Muscle layer of colon (tissue), 2 donors: ENCODE data around the gene SLC10A2.

Source experiments
- H3K27ac ChIP-seq: one replicate; pipeline ENCODE4 v1.7.0; 2013; ENCODE audit warnings: low read depth, mild to moderate bottlenecking, low read length, moderate library complexity
- H3K27me3 ChIP-seq, 2 donors: one replicate each; pipeline ENCODE4 v1.7.0; 2013; ENCODE audit warnings: low read length in 2 of 2, mild to moderate bottlenecking in 2 of 2; ENCODE audit not compliant: insufficient read depth in 2 of 2, control insufficient read depth in 1 of 2
- H3K36me3 ChIP-seq: one replicate; pipeline ENCODE4 v1.7.0; 2013; ENCODE audit warnings: mild to moderate bottlenecking, low read length; ENCODE audit not compliant: insufficient read depth
- H3K4me1 ChIP-seq: one replicate; pipeline ENCODE4 v1.7.0; 2013; ENCODE audit warnings: mild to moderate bottlenecking, low read length; ENCODE audit not compliant: insufficient read depth
- H3K4me3 ChIP-seq, 2 donors: one replicate each; pipeline ENCODE4 v1.7.0; 2013; ENCODE audit warnings: low read length in 2 of 2, low read depth in 1 of 2, mild to moderate bottlenecking in 1 of 2, moderate library complexity in 1 of 2
- H3K9ac ChIP-seq: one replicate; pipeline ENCODE4 v1.7.0; 2013; ENCODE audit warnings: low read length
- H3K9me3 ChIP-seq: one replicate; pipeline ENCODE4 v1.7.0; 2013; ENCODE audit warnings: mild to moderate bottlenecking, low read length
- donor health status: abdominal sarcoma.
- donor health status: Adenocarcinoma of cecum.

SLC10A2 gene

DNA sequence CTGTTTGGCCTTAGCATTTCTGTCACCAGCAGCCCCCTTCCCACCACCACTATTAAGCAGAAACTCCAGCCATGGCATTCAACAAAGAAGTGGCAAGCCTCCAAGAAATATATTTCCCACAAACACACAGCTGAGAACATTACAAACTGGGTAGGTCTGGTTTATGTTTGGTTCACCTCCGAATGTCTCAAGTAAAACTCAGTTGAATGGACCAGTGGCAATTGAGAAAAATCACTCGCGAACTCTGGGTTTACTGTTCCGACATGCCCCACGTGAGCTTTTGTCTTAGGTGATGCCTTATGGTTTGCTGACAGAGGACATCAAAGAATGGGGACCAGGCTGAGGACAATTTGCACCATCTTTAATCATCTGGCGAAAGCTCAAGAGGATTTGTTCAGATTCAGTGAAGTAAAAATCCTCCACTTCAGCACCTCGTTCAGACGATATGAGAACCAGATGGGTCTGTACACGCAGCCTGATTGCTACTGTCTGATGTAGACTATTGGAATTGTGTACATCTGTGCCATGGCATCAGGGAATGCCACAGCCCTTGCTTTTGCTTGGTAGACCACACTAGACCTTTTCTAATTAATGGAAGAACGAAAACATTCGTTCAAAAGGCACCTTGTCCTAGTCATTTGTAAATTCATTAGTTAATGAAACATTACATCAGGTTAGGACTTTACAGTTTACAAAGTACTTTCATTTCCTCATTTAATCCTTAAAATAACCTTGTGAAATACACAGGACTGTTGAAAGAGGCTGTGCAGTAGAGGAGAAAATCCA is 59.4 kb downstream of the SLC10A2 start:
- no peak overlapping the region for H3K9ac ChIP-seq
- no peaks in the 10 kb centered on the region for H3K36me3 ChIP-seq
- no peak overlapping the region for H3K27ac ChIP-seq
- H3K9me3 ChIP-seq = no peaks in the 10 kb centered on the region
- H3K4me1 ChIP-seq = peaks cover 4% of the 10 kb centered on the region
- H3K4me3 ChIP-seq = no peak overlapping the region
- no peaks in the 10 kb centered on the region for H3K27me3 ChIP-seq

- Histone ChIP-seq H3K27ac (no peak overlapping the region), H3K4me3 (no peak overlapping the region), H3K36me3 (no peaks in the 10 kb centered on the region), H3K4me1 (peaks cover 4% of the 10 kb centered on the region), H3K9me3 (no peaks in the 10 kb centered on the region), H3K9ac (no peak overlapping the region), H3K27me3 (no peaks in the 10 kb centered on the region)
Observed at GRCh38 chr13:103004661-103005345, 61.4 kb downstream of the SLC10A2 start.

DNA sequence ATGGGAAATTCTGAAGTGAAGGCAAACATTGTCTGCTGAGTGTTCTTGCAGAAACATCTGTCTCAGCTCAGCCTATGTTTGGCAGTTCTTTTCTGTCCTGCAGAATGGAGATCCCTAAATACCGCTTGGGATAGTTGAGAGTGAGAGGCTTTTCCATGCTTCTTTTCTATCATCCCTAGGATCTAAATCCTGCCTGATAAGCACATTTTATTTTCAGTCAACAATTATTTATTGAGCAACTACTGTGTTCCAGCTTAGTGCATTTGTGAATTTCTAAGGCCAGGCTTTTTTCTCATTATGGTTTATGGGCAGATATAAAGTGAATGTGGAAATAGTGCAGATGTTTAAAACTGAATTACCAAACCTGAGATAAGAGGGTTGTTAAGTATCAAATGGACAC is 62.6 kb downstream of the SLC10A2 start:
- H3K9ac ChIP-seq = no peak overlapping the region
- H3K9me3 ChIP-seq = no peaks in the 10 kb centered on the region
- peaks cover 4% of the 10 kb centered on the region for H3K4me1 ChIP-seq
- no peaks in the 10 kb centered on the region for H3K36me3 ChIP-seq
- no peak overlapping the region for H3K27ac ChIP-seq
- H3K27me3 ChIP-seq = no peaks in the 10 kb centered on the region
- no peak overlapping the region for H3K4me3 ChIP-seq

DNA sequence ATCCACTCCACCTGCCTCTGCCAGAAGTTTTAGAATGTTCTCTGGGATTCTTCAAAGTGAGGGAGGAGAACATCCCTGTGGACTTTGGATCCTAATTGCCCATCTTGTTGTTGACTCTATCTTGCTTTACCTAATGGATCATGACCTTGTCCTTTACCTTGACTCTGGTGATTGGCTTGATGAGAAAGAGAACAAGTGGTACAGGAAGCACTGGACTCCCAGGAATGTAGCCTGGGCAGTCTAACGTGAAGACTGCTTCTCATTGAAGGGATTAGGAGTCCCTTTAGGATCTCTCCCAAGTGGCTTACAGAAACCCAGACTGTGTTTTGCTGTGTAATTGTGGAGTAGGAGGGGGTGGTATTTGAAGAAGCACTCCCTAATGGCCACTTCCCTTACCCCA is 63.9 kb downstream of the SLC10A2 start:
- H3K27me3 ChIP-seq = no peaks in the 10 kb centered on the region
- peaks cover 4% of the 10 kb centered on the region for H3K4me1 ChIP-seq
- no peak overlapping the region for H3K9ac ChIP-seq
- no peak overlapping the region for H3K4me3 ChIP-seq
- H3K9me3 ChIP-seq = no peaks in the 10 kb centered on the region
- no peak overlapping the region for H3K27ac ChIP-seq
- no peaks in the 10 kb centered on the region for H3K36me3 ChIP-seq

DNA sequence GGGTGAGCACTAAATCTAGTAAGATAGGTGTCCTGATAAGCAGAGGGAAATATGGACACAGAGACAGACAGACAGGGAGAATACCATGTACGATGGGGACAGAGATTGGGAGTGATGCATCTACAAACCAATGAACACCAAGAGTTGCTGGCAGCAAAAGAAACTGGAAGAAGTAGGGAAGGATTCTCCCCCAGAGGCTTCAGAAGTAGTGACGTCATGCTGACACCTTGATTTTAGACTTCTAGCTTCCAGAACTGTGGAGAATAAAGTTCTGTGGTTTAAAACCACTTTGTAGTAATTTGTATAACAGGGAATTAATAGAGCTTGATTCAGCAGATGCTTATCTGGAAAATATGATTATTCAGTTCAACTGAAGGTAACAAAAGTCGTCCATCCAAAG is 66.1 kb downstream of the SLC10A2 start:
- no peak overlapping the region for H3K27ac ChIP-seq
- no peak overlapping the region for H3K4me3 ChIP-seq
- no peaks in the 10 kb centered on the region for H3K9me3 ChIP-seq
- H3K27me3 ChIP-seq = no peaks in the 10 kb centered on the region
- H3K9ac ChIP-seq = no peak overlapping the region
- H3K4me1 ChIP-seq = no peaks in the 10 kb centered on the region
- no peaks in the 10 kb centered on the region for H3K36me3 ChIP-seq

GRCh38 chr13:102999499-102999898 is 66.7 kb downstream of the SLC10A2 start:
- H3K4me3 ChIP-seq = no peak overlapping the region
- H3K9me3 ChIP-seq = no peaks in the 10 kb centered on the region
- H3K27me3 ChIP-seq = no peaks in the 10 kb centered on the region
- H3K9ac ChIP-seq = no peak overlapping the region
- H3K27ac ChIP-seq = no peak overlapping the region
- no peaks in the 10 kb centered on the region for H3K4me1 ChIP-seq
- H3K36me3 ChIP-seq = no peaks in the 10 kb centered on the region
